ENCODE results near the gene ACOT7. TPM values are rescaled to one million over a fixed set of nuclear protein-coding genes. Genes with fewer than 3 reads are reported as not detected.

The ACOT7 gene
- total RNA-seq, 1 donor from 2014 or later, result 48.1 TPM

DNA sequence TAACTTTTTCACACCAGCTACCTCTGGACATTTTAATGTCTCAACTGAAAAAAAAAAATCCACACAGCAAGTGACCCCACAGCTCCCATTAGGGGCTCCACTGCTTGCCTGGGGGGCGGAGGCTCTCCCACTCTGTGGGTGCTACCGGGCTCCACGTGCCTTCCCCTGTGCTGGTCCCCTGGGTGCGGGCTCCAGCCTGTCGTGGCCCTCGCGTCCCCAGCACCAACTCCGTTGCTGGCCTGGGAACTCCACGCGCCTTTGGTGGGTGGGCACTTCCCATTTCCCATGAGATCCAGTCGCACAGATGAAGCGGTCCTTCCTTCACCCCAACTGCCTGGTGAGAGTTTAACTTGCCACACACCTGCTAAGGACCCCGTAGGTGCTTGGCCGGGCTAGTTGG, 105.5 kb downstream of the ACOT7 start:
- DNase-seq (ENCODE audit: low spot score), result no peak
- Mint-ChIP-seq H3K4me3 (ENCODE audit: unreplicated experiment) (no peak overlapping the region), H3K27ac (ENCODE audit: unreplicated experiment) (no peak overlapping the region), H3K9me3 (ENCODE audit: low read depth) (no peaks in the 10 kb centered on the region), H3K36me3 (ENCODE audit: low read depth) (peaks cover under 1% of the 10 kb centered on the region), H3K4me1 (ENCODE audit: low read depth) (peaks cover 14% of the 10 kb centered on the region), H3K27me3 (ENCODE audit: low read depth) (no peaks in the 10 kb centered on the region)
- TF ChIP-seq, protein P1, sequence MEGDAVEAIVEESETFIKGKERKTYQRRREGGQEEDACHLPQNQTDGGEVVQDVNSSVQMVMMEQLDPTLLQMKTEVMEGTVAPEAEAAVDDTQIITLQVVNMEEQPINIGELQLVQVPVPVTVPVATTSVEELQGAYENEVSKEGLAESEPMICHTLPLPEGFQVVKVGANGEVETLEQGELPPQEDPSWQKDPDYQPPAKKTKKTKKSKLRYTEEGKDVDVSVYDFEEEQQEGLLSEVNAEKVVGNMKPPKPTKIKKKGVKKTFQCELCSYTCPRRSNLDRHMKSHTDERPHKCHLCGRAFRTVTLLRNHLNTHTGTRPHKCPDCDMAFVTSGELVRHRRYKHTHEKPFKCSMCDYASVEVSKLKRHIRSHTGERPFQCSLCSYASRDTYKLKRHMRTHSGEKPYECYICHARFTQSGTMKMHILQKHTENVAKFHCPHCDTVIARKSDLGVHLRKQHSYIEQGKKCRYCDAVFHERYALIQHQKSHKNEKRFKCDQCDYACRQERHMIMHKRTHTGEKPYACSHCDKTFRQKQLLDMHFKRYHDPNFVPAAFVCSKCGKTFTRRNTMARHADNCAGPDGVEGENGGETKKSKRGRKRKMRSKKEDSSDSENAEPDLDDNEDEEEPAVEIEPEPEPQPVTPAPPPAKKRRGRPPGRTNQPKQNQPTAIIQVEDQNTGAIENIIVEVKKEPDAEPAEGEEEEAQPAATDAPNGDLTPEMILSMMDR (IDR thresholded peaks at IDR 0.05), result no peak

DNA sequence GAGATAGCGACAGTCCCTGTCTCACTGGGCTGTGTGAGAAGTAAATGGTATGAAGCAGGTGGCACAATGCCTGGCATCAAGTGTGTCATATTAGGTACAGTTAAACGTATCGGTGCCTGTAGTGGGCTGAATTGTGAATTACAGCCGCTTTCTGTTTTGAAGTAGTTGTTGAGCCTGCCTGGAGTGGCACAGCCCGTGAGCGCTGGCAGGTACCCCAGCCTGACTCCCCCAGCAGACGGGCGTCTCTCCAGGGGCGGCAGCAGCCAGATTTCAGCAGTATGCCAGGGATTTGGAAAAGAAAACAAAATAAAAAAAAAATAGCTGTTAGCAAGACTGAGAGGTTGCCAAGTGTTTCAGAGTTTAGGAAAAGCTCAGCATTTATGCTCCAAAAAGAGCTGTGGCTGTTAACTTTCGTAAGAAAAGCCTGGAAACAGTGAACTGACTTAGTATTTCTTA, 106.1 kb downstream of the ACOT7 start:
- H3K27ac Mint-ChIP-seq (ENCODE audit: unreplicated experiment), result peak overlapping the region; percentile 63
- no peaks in the 10 kb centered on the region for H3K27me3 Mint-ChIP-seq (ENCODE audit: low read depth)
- DNase-seq (ENCODE audit: low spot score), result no peak
- no peak overlapping the region for H3K4me3 Mint-ChIP-seq (ENCODE audit: unreplicated experiment)
- H3K9me3 Mint-ChIP-seq (ENCODE audit: low read depth), result no peaks in the 10 kb centered on the region
- H3K4me1 Mint-ChIP-seq (ENCODE audit: low read depth), result peaks cover 14% of the 10 kb centered on the region
- TF ChIP-seq, protein P1 (IDR thresholded peaks at IDR 0.05), result no peak
- H3K36me3 Mint-ChIP-seq (ENCODE audit: low read depth), result no peaks in the 10 kb centered on the region

DNA sequence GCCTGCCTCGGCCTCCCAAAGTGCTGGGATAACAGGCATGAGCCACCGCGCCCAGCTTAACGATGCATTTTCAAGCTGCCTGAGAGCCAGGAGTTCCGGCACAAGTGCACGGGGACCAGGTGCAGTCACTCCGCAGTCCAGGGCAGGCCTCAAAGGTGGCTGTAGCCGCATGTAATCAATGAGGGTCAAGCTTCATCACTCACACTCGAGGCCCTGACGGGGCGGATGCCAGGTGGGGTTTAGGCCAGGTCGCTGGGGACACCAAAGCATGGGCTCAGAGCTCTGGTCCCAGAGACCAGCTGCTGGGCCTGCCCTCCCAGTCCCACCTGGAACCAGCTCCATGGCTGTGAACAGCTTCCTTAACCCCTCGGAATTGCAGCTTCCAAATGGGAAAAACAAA, 106.5 kb downstream of the ACOT7 start:
- Mint-ChIP-seq H3K9me3 (ENCODE audit: low read depth) (no peaks in the 10 kb centered on the region), H3K4me3 (ENCODE audit: unreplicated experiment) (no peak overlapping the region), H3K27me3 (ENCODE audit: low read depth) (no peaks in the 10 kb centered on the region), H3K36me3 (ENCODE audit: low read depth) (no peaks in the 10 kb centered on the region), H3K27ac (ENCODE audit: unreplicated experiment) (no peak overlapping the region), H3K4me1 (ENCODE audit: low read depth) (peaks cover 14% of the 10 kb centered on the region)
- no peak for DNase-seq (ENCODE audit: low spot score)
- TF ChIP-seq, protein P1 (IDR thresholded peaks at IDR 0.05), result no peak

DNA sequence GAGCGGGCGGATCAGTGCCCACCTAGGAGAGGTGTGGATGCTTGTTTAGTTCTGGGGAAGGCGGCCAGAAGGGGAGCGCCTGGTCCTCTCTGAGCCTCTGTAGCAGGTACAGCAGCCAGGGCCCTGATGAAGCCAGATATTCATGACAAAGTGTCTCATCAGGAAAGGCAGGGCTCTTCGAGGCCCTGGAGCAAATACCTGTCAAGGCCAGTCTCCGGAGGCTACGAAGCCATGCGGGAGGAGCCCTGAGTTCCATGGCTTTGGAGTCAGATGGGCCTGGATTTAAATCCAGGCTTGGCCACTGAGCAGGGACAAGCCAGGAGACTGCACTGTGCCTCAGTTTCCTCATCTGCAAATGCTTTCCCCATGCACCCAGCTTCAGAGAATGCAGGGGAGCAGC, 107.3 kb downstream of the ACOT7 start:
- TF ChIP-seq, protein P1 (IDR thresholded peaks at IDR 0.05), result no peak
- no peak overlapping the region for H3K27ac Mint-ChIP-seq (ENCODE audit: unreplicated experiment)
- H3K4me1 Mint-ChIP-seq (ENCODE audit: low read depth), result peaks cover 21% of the 10 kb centered on the region
- DNase-seq (ENCODE audit: low spot score), result no peak
- no peaks in the 10 kb centered on the region for H3K27me3 Mint-ChIP-seq (ENCODE audit: low read depth)
- no peaks in the 10 kb centered on the region for H3K9me3 Mint-ChIP-seq (ENCODE audit: low read depth)
- H3K4me3 Mint-ChIP-seq (ENCODE audit: unreplicated experiment), result no peak overlapping the region
- no peaks in the 10 kb centered on the region for H3K36me3 Mint-ChIP-seq (ENCODE audit: low read depth)

DNA sequence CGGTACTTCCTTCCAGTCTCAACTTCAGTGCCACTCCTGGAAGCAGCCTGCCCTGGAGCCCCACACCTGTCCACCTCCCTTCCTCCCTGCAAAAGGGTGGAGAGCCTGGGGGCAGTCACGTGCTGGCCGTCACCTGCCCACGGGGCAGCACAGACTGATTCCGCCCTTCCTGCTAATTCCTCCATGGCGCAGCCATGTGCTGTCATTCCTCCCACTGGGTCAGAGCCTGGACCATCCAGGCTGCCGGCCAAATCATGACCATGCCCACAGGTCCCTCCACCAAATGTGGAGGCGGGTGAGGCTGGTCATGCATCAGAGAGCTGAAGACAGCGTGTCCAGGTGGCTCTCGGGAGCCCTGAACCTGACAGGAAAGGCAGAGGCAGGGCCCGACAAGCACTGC, 108.2 kb downstream of the ACOT7 start:
- Mint-ChIP-seq H3K9me3 (ENCODE audit: low read depth) (no peaks in the 10 kb centered on the region), H3K4me1 (ENCODE audit: low read depth) (peaks cover 26% of the 10 kb centered on the region), H3K27ac (ENCODE audit: unreplicated experiment) (no peak overlapping the region), H3K36me3 (ENCODE audit: low read depth) (no peaks in the 10 kb centered on the region), H3K4me3 (ENCODE audit: unreplicated experiment) (no peak overlapping the region), H3K27me3 (ENCODE audit: low read depth) (no peaks in the 10 kb centered on the region)
- TF ChIP-seq, protein P1 (IDR thresholded peaks at IDR 0.05), result no peak
- no peak for DNase-seq (ENCODE audit: low spot score)
